Caco-2 (cell line): ENCODE measurements around the gene ARHGEF4. TPM values are rescaled to one million over a fixed set of nuclear protein-coding genes. Genes with fewer than 3 reads are reported as not detected.

Experiments
- BruUV-seq: library from RNA; stranded (reverse); fragments of 400-500 nt; replicated peaks from 2 replicates; lab custom pipeline; 2021; lab: Mats Ljungman, UMichigan
- CTCF ChIA-PET: fragments of 300-600 bp; sonication (Branson Sonifier 250); formaldehyde crosslinking; loops from one replicate; lab custom pipeline; 2022; ENCODE audit warnings: antibody characterized with exemption; lab: Charles Lee
- POLR2A ChIA-PET: fragments of 300-600 bp; sonication (Branson Sonifier 250); formaldehyde crosslinking; loops from one replicate; lab custom pipeline; 2022; ENCODE audit warnings: antibody characterized with exemption; lab: Charles Lee
- DNase-seq, 2 experiments: peaks; one replicate each; pipeline versions ENCODE4 v3.0.0 to v3.0.0-alpha.2; 2020 to 2022
- H3K27me3 ChIP-seq: replicated peaks from 2 replicates; pipeline ENCODE4 v1.6.0; 2011; ENCODE audit warnings: low read length; ENCODE audit not compliant: control insufficient read depth, insufficient read depth
- H3K36me3 ChIP-seq: 2 replicates; pipeline ENCODE4 v1.5.1; 2011; ENCODE audit warnings: low read length; ENCODE audit not compliant: control insufficient read depth, insufficient read depth
- H3K4me1 ChIP-seq: fragments of 250-450 bp; sonication (Bioruptor Pico); 2 replicates; pipeline ENCODE4 v1.5.1; 2020; ENCODE audit warnings: mild to moderate bottlenecking
- H3K4me3 ChIP-seq: 2 replicates; pipeline ENCODE4 v1.5.1; 2011; ENCODE audit warnings: low read depth, mild to moderate bottlenecking, control low read depth, low read length
- H3K9me3 ChIP-seq: fragments of 250-450 bp; sonication (Bioruptor Pico); 2 replicates; pipeline ENCODE4 v1.5.1; 2020; ENCODE audit warnings: mild to moderate bottlenecking, moderate library complexity
- H3K27ac Mint-ChIP-seq: one replicate; pipeline ENCODE4 v1.8.0; 2022; ENCODE audit warnings: mixed read lengths; ENCODE audit not compliant: unreplicated experiment
- H3K27me3 Mint-ChIP-seq: one replicate; pipeline ENCODE4 v1.8.0; 2022; ENCODE audit warnings: mixed read lengths; ENCODE audit not compliant: insufficient read depth, unreplicated experiment
- H3K36me3 Mint-ChIP-seq: one replicate; pipeline ENCODE4 v1.8.0; 2022; ENCODE audit warnings: mild to moderate bottlenecking, mixed read lengths; ENCODE audit not compliant: insufficient read depth, unreplicated experiment
- H3K4me1 Mint-ChIP-seq: one replicate; pipeline ENCODE4 v1.8.0; 2022; ENCODE audit warnings: low read depth, mixed read lengths; ENCODE audit not compliant: unreplicated experiment
- H3K4me3 Mint-ChIP-seq: one replicate; pipeline ENCODE4 v1.8.0; 2022; ENCODE audit warnings: mild to moderate bottlenecking, moderate library complexity, mixed read lengths; ENCODE audit not compliant: unreplicated experiment
- H3K9me3 Mint-ChIP-seq: one replicate; pipeline ENCODE4 v1.8.0; 2022; ENCODE audit warnings: mixed read lengths; ENCODE audit not compliant: unreplicated experiment
- intact Hi-C: fragments of 100-400 bp; cut with micrococcal nuclease; formaldehyde crosslinking; loops from one replicate; pipeline ENCODE4 v1.10.0; 2022; ENCODE audit not compliant: unreplicated experiment
- total RNA-seq: library from RNA; stranded (reverse); gene quantifications from 2 replicates; pipeline ENCODE4 v1.2.3, GENCODE V29; 2022
- TF ChIP-seq, protein P1 (sequence below), 2 experiments: fragments of 200-600 bp in 1 of 2; IDR thresholded peaks; 1 replicate in 1 of 2; 2 replicates in 1 of 2; pipeline versions ENCODE4 v1.5.1 to v1.8.0; 2011 to 2022; ENCODE audit warnings: antibody characterized with exemption in 1 of 2, control low read depth in 1 of 2, inconsistent platforms in 1 of 2, low read depth in 1 of 2, low read length in 1 of 2, mild to moderate bottlenecking in 1 of 2, moderate library complexity in 1 of 2; ENCODE audit not compliant: insufficient read depth in 1 of 2, severe bottlenecking in 1 of 2, unreplicated experiment in 1 of 2

The ARHGEF4 gene
- total RNA-seq, 1 experiment from 2014 or later = 1.8 TPM

DNA sequence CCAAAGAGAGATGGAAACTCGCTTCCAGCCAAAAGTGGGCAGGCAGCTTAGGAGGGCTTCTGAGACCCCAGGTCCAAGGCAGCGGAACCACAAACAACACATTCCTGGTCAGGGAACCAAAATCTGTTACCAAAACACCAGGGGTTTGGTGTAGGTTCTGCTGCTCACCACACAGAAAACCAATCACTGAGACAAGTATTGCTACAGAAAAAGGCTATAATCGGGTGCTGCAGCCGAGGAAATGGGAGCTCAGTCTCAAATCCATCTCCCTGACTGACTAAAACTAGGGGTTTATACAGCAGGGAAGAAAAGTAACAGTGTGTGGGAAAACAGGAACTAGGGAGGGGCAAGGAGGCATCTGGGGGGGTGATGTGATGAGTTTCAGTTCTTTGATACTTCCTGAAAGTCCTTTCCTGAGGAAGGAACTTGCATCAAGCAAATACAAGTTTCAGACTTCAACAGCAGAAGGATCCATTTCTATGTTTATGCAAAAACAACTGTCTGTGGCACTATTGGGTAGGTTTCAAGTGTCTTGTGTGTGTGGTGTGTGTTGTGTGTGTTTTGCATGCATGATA is 148.6 kb downstream of the ARHGEF4 start:
- Mint-ChIP-seq H3K4me1 (no peaks in the 10 kb centered on the region), H3K4me3 (no peak overlapping the region), H3K27ac (no peak overlapping the region), H3K36me3 (no peaks in the 10 kb centered on the region), H3K9me3 (peaks cover 7% of the 10 kb centered on the region), H3K27me3 (no peaks in the 10 kb centered on the region)
- H3K27me3 ChIP-seq = no peaks in the 10 kb centered on the region
- intact Hi-C loops = no loop called here
- H3K9me3 ChIP-seq = no peaks in the 10 kb centered on the region
- no peaks in the 10 kb centered on the region for H3K4me1 ChIP-seq
- ChIA-PET CTCF (no interaction called here), POLR2A (no interaction called here)
- no TSS peak for BruUV-seq
- no peak for DNase-seq
- no peak overlapping the region for H3K4me3 ChIP-seq
- no peaks in the 10 kb centered on the region for H3K36me3 ChIP-seq
- TF ChIP-seq, protein P1, sequence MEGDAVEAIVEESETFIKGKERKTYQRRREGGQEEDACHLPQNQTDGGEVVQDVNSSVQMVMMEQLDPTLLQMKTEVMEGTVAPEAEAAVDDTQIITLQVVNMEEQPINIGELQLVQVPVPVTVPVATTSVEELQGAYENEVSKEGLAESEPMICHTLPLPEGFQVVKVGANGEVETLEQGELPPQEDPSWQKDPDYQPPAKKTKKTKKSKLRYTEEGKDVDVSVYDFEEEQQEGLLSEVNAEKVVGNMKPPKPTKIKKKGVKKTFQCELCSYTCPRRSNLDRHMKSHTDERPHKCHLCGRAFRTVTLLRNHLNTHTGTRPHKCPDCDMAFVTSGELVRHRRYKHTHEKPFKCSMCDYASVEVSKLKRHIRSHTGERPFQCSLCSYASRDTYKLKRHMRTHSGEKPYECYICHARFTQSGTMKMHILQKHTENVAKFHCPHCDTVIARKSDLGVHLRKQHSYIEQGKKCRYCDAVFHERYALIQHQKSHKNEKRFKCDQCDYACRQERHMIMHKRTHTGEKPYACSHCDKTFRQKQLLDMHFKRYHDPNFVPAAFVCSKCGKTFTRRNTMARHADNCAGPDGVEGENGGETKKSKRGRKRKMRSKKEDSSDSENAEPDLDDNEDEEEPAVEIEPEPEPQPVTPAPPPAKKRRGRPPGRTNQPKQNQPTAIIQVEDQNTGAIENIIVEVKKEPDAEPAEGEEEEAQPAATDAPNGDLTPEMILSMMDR (IDR thresholded peaks at IDR 0.05; ENCODE audit: insufficient read depth in 1 of 2, low read depth in 1 of 2, low read length in 1 of 2, severe bottlenecking in 1 of 2, unreplicated experiment in 1 of 2) = no peak

GRCh38 chr2:130985831-130986649 is 149.3 kb downstream of the ARHGEF4 start:
- no TSS peak for BruUV-seq
- CTCF ChIA-PET = no interaction called here
- H3K9me3 Mint-ChIP-seq = peaks cover 7% of the 10 kb centered on the region

DNA sequence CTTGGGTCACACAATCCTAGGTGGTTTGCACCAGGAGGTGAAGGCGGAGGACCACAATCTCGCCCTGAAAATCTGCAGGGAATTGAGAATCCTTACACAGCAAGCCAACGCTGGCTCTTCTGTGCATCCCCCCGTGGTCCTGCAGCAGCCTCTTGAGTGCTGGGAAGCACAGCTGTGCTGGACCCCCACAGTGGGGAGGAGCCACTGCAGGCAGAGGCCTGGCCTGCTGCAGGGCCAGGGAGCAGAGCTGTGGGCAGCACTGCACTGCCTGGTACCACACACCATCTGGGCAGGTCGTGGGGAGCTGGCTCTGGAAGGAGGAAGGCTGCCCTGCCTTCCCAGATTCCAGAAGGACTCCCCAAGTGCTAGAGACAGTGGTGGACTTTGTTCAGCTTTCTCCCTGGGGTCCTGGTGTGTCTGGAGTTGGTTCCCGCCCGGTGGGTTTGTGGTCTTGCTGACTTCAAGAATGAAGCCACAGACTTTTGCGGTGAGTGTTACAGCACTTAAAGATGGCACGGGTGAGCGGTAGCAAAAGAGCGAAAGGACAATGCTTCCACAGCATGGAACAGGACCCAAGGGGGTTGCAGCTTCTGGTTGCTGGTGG is 150.3 kb downstream of the ARHGEF4 start:
- Mint-ChIP-seq H3K27me3 (no peaks in the 10 kb centered on the region), H3K27ac (no peak overlapping the region), H3K9me3 (peaks cover 7% of the 10 kb centered on the region), H3K4me1 (no peaks in the 10 kb centered on the region), H3K4me3 (no peak overlapping the region), H3K36me3 (no peaks in the 10 kb centered on the region)
- no peaks in the 10 kb centered on the region for H3K36me3 ChIP-seq
- no peaks in the 10 kb centered on the region for H3K9me3 ChIP-seq
- intact Hi-C loops = no loop called here
- ChIA-PET CTCF (no interaction called here), POLR2A (no interaction called here)
- no peaks in the 10 kb centered on the region for H3K27me3 ChIP-seq
- no peak overlapping the region for H3K4me3 ChIP-seq
- H3K4me1 ChIP-seq = no peaks in the 10 kb centered on the region
- TF ChIP-seq, protein P1 (IDR thresholded peaks at IDR 0.05; ENCODE audit: insufficient read depth in 1 of 2, low read depth in 1 of 2, low read length in 1 of 2, severe bottlenecking in 1 of 2, unreplicated experiment in 1 of 2) = no peak
- BruUV-seq = no TSS peak
- no peak for DNase-seq

More at GRCh38 chr2:130985831-130986649, 149.3 kb downstream of the ARHGEF4 start:
- TF ChIP-seq, protein P1 (IDR thresholded peaks at IDR 0.05; ENCODE audit: insufficient read depth in 1 of 2, low read depth in 1 of 2, low read length in 1 of 2, severe bottlenecking in 1 of 2, unreplicated experiment in 1 of 2) = no peak
- intact Hi-C loops = no loop called here
- Mint-ChIP-seq H3K4me3 (no peak overlapping the region), H3K36me3 (no peaks in the 10 kb centered on the region), H3K4me1 (no peaks in the 10 kb centered on the region), H3K27me3 (no peaks in the 10 kb centered on the region), H3K27ac (no peak overlapping the region)
- Histone ChIP-seq H3K27me3 (no peaks in the 10 kb centered on the region), H3K9me3 (no peaks in the 10 kb centered on the region), H3K4me3 (no peak overlapping the region), H3K4me1 (no peaks in the 10 kb centered on the region), H3K36me3 (no peaks in the 10 kb centered on the region)
- DNase-seq = no peak
- POLR2A ChIA-PET = no interaction called here
